ENCODE data around the gene CCDC88B. TPM values are rescaled to one million over a fixed set of nuclear protein-coding genes. Genes with fewer than 3 reads are reported as not detected.
A peak's percentile ranks its signal among the peaks of the same experiment; 100 is the strongest.

Gene CCDC88B
- total and polyA plus RNA-seq, 2 experiments from 2014 or later: 4.9 to 10.0 TPM

DNA sequence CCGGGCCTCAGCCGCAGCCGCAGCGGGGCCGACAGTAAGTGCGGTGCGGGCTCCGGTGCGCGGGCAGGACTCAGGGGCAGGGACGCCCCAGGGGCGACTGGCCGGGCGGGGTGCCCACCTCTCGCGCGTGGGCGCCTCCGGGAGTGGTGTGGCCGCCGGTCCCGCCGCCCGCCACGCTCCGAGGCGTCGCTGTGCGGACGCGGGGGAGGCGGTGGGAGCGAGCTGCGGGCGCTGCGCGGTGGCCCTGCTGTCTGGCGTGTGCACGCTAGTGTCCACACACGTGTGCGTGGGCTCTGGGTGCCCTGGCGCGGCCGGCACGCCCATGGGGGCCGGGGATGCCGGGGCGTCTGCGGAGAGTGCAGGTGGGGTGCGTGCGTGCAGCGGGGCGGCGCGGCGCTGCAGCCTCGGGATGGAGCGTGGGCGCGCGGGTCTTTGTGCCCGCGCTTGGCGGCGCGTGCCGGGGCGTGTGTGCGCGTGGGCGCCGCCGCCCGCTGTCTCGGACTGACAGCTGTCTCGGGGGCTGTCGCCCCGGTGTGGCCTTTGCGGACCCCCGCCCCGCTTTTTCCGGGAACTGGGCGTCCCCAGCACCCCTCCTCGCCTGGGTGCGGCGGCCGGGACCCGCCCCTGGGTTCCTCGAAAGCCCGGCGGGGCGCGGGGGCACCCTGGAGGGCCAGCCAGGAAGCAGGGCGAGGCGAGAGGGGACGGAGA, 48.1 kb upstream of the CCDC88B start:
- peak; percentile 36 for TF ChIP-seq EZH2 (IDR thresholded peaks at IDR 0.05; ENCODE audit: borderline replicate concordance)
- TF ChIP-seq, protein P1, sequence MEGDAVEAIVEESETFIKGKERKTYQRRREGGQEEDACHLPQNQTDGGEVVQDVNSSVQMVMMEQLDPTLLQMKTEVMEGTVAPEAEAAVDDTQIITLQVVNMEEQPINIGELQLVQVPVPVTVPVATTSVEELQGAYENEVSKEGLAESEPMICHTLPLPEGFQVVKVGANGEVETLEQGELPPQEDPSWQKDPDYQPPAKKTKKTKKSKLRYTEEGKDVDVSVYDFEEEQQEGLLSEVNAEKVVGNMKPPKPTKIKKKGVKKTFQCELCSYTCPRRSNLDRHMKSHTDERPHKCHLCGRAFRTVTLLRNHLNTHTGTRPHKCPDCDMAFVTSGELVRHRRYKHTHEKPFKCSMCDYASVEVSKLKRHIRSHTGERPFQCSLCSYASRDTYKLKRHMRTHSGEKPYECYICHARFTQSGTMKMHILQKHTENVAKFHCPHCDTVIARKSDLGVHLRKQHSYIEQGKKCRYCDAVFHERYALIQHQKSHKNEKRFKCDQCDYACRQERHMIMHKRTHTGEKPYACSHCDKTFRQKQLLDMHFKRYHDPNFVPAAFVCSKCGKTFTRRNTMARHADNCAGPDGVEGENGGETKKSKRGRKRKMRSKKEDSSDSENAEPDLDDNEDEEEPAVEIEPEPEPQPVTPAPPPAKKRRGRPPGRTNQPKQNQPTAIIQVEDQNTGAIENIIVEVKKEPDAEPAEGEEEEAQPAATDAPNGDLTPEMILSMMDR (IDR thresholded peaks at IDR 0.05; ENCODE audit: poor library complexity): no peak
- TF ChIP-seq EZH2phosphoT487 (IDR thresholded peaks at IDR 0.05; ENCODE audit: low read depth, severe bottlenecking, unreplicated experiment): peak; percentile 39
- Histone ChIP-seq H3K9me2 (replicated peaks; ENCODE audit: insufficient read depth) (no peaks in the 10 kb centered on the region), H3K27ac (no peak overlapping the region), H3K4me2 (peak overlapping the region; percentile 89), H3K27me3 (peaks cover 72% of the 10 kb centered on the region), H2AFZ (no peak overlapping the region), H3K79me2 (no peaks in the 10 kb centered on the region), H4K20me1 (ENCODE audit: insufficient read depth, poor library complexity, severe bottlenecking) (no peaks in the 10 kb centered on the region), H3K4me1 (ENCODE audit: insufficient read depth) (peaks cover 4% of the 10 kb centered on the region), H3K36me3 (replicated peaks; ENCODE audit: insufficient read depth, low read depth) (no peaks in the 10 kb centered on the region), H3K4me3 (peak overlapping the region; percentile 23), H3K9me3 (ENCODE audit: low read depth) (no peaks in the 10 kb centered on the region)
- WGBS (ENCODE audit: low lambda C conversion rate, missing lambda C conversion rate): 6% methylated on average over 21 of the region's 96 CpGs
- no peak for DNase-seq (ENCODE audit: low spot score)

DNA sequence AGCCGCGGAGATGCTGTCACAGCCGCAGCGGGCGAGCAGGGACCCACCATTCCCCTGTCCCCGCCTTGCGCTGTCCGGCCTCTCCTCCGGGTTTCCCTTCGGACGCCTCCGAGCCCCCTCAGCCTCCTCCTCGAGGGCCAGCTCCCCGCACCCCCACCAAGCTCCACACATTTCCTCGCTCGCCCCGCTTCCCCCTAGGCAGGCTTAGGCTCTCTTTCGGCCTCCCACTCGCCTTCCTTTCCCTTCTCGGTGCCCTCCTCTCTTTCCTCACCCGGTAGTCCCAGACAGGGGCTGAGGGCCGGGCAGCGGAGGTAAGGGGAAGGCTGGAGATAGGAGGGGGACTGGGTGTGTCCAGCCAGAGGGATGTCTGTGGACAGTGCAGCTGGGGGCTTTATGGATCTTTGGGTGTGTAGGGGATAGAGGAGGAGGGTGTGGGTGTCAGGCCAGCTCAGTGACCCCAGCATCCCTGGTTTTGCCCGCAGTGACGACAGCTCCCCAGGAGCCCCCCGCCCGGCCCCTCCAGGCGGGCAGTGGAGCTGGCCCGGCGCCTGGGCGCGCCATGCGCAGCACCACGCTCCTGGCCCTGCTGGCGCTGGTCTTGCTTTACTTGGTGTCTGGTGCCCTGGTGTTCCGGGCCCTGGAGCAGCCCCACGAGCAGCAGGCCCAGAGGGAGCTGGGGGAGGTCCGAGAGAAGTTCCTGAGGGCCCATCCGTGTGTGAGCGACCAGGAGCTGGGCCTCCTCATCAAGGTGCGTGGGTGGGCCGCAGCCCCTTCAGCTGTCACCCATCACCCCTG, 47.3 kb upstream of the CCDC88B start:
- TF ChIP-seq EZH2 (IDR thresholded peaks at IDR 0.05; ENCODE audit: borderline replicate concordance) (no peak), EZH2phosphoT487 (IDR thresholded peaks at IDR 0.05; ENCODE audit: low read depth, severe bottlenecking, unreplicated experiment) (peak; percentile 40)
- H3K4me3 ChIP-seq: peak overlapping the region; percentile 23
- H3K9me2 ChIP-seq (replicated peaks; ENCODE audit: insufficient read depth): no peaks in the 10 kb centered on the region
- peak overlapping the region; percentile 89 for H3K4me2 ChIP-seq
- no peaks in the 10 kb centered on the region for H3K36me3 ChIP-seq (replicated peaks; ENCODE audit: insufficient read depth, low read depth)
- H3K79me2 ChIP-seq: no peaks in the 10 kb centered on the region
- 59% methylated on average over 25 of the region's 42 CpGs for WGBS (ENCODE audit: low lambda C conversion rate, missing lambda C conversion rate)
- H3K9me3 ChIP-seq (ENCODE audit: low read depth): no peaks in the 10 kb centered on the region
- H3K27me3 ChIP-seq: peaks cover 79% of the 10 kb centered on the region
- H3K4me1 ChIP-seq (ENCODE audit: insufficient read depth): peaks cover 4% of the 10 kb centered on the region
- DNase-seq (ENCODE audit: low spot score): no peak
- no peak overlapping the region for H2AFZ ChIP-seq
- no peak overlapping the region for H3K27ac ChIP-seq
- no peaks in the 10 kb centered on the region for H4K20me1 ChIP-seq (ENCODE audit: insufficient read depth, poor library complexity, severe bottlenecking)

DNA sequence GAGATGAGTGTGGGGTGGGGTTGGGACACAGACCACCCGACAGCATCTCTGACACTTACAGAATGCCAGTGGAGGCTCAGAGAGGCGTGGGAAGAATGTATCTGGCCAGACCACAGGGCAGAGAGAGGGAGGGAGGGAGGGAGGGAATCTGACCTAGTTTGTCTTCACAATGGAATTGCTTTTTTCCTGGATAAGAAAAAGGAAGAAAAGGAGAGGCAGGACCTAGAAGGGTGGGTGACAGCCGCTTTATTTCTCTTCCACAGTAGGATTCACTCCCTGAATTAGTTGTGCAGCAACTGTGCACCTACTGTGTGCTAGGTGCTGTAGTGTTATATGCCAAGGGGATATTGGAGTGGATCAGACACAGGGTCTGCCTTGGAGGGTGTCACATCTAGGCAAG, 45.2 kb upstream of the CCDC88B start:
- no peak for DNase-seq (ENCODE audit: low spot score)
- H2AFZ ChIP-seq: no peak overlapping the region
- H3K36me3 ChIP-seq (replicated peaks; ENCODE audit: insufficient read depth, low read depth): no peaks in the 10 kb centered on the region
- TF ChIP-seq EZH2phosphoT487 (IDR thresholded peaks at IDR 0.05; ENCODE audit: low read depth, severe bottlenecking, unreplicated experiment) (no peak), EZH2 (IDR thresholded peaks at IDR 0.05; ENCODE audit: borderline replicate concordance) (no peak)
- TF ChIP-seq, protein P1 (IDR thresholded peaks at IDR 0.05; ENCODE audit: poor library complexity): no peak
- H4K20me1 ChIP-seq (ENCODE audit: insufficient read depth, poor library complexity, severe bottlenecking): no peaks in the 10 kb centered on the region
- H3K27ac ChIP-seq: no peak overlapping the region
- H3K4me2 ChIP-seq: no peak overlapping the region
- peaks cover 98% of the 10 kb centered on the region for H3K27me3 ChIP-seq
- H3K9me3 ChIP-seq (ENCODE audit: low read depth): no peaks in the 10 kb centered on the region
- WGBS (ENCODE audit: low lambda C conversion rate, missing lambda C conversion rate): 100% methylated on average over 1 of the region's 3 CpGs
- no peaks in the 10 kb centered on the region for H3K79me2 ChIP-seq
- no peak overlapping the region for H3K4me3 ChIP-seq
- peaks cover 13% of the 10 kb centered on the region for H3K4me1 ChIP-seq (ENCODE audit: insufficient read depth)
- H3K9me2 ChIP-seq (replicated peaks; ENCODE audit: insufficient read depth): no peaks in the 10 kb centered on the region

DNA sequence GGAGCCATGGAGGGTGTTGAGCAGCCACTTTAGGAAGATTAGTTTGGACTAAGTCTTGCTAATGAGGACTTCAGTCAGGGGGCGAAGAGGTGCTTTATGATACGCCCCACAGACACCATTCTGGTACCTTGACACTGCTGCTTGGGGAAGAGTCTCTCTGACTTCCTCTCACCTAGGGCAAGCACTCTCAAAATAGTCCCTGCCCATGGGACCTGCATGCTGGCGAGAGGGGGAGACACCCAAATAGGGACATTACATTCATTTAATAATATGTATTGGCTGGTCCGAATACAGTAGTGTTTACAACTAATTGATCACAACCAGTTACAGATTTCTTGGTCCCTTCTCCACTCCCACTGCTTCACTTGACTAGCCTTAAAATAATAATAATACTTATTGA, 44.2 kb upstream of the CCDC88B start:
- Histone ChIP-seq H2AFZ (no peak overlapping the region), H3K4me1 (ENCODE audit: insufficient read depth) (peaks cover 23% of the 10 kb centered on the region), H3K4me3 (no peak overlapping the region), H3K27me3 (peaks cover 98% of the 10 kb centered on the region), H3K9me3 (ENCODE audit: low read depth) (no peaks in the 10 kb centered on the region), H3K27ac (no peak overlapping the region), H4K20me1 (ENCODE audit: insufficient read depth, poor library complexity, severe bottlenecking) (no peaks in the 10 kb centered on the region), H3K4me2 (no peak overlapping the region), H3K36me3 (replicated peaks; ENCODE audit: insufficient read depth, low read depth) (no peaks in the 10 kb centered on the region), H3K9me2 (replicated peaks; ENCODE audit: insufficient read depth) (no peaks in the 10 kb centered on the region), H3K79me2 (no peaks in the 10 kb centered on the region)
- TF ChIP-seq EZH2phosphoT487 (IDR thresholded peaks at IDR 0.05; ENCODE audit: low read depth, severe bottlenecking, unreplicated experiment) (no peak), EZH2 (IDR thresholded peaks at IDR 0.05; ENCODE audit: borderline replicate concordance) (no peak)
- TF ChIP-seq, protein P1 (IDR thresholded peaks at IDR 0.05; ENCODE audit: poor library complexity): no peak
- DNase-seq (ENCODE audit: low spot score): no peak
- 86% methylated on average over 4 of the region's 4 CpGs for WGBS (ENCODE audit: low lambda C conversion rate, missing lambda C conversion rate)
